Liver (tissue), 9 donors: ENCODE measurements around the gene GALNT10. TPM values are rescaled to one million over a fixed set of nuclear protein-coding genes. Genes with fewer than 3 reads are reported as not detected.

Experiments used
- DNase-seq: peaks from one replicate; pipeline ENCODE4 v3.0.0-alpha.2; 2017; ENCODE audit warnings: low spot score
- H3K27ac ChIP-seq, 2 donors: one replicate each; pipeline ENCODE4 v1.7.0; 2013; ENCODE audit warnings: inconsistent platforms in 2 of 2, low read length in 2 of 2, control low read depth in 1 of 2, low read depth in 1 of 2, mild to moderate bottlenecking in 1 of 2
- H3K27me3 ChIP-seq, 4 donors: one replicate each; pipeline versions ENCODE4 v1.6.1 to v1.7.0; 2013; ENCODE audit warnings: low read length in 3 of 4, inconsistent platforms in 1 of 4, mild to moderate bottlenecking in 1 of 4, moderate library complexity in 1 of 4; ENCODE audit not compliant: control insufficient read depth in 4 of 4, insufficient read depth in 4 of 4
- H3K36me3 ChIP-seq, 4 donors: one replicate each; pipeline versions ENCODE4 v1.6.1 to v1.7.0; 2013; ENCODE audit warnings: low read length in 3 of 4, mild to moderate bottlenecking in 3 of 4, low read depth in 1 of 4, moderate library complexity in 1 of 4; ENCODE audit not compliant: control insufficient read depth in 4 of 4, insufficient read depth in 3 of 4
- H3K4me1 ChIP-seq, 4 donors: one replicate each; pipeline versions ENCODE4 v1.6.1 to v1.7.0; 2013; ENCODE audit warnings: low read length in 3 of 4, mild to moderate bottlenecking in 3 of 4, moderate library complexity in 1 of 4; ENCODE audit not compliant: control insufficient read depth in 4 of 4, insufficient read depth in 4 of 4
- H3K4me3 ChIP-seq, 3 donors: one replicate each; pipeline versions ENCODE4 v1.6.1 to v1.7.0; 2013; ENCODE audit warnings: low read length in 3 of 3, control low read depth in 1 of 3, low read depth in 1 of 3, mild to moderate bottlenecking in 1 of 3
- H3K9ac ChIP-seq, 2 donors: one replicate each; pipeline ENCODE4 v1.7.0; 2013; ENCODE audit warnings: low read length in 2 of 2, mild to moderate bottlenecking in 2 of 2, moderate library complexity in 2 of 2, control low read depth in 1 of 2, low read depth in 1 of 2
- H3K9me3 ChIP-seq, 4 donors: one replicate each; pipeline versions ENCODE4 v1.6.1 to v1.7.0; 2013; ENCODE audit warnings: low read length in 3 of 4; ENCODE audit not compliant: control insufficient read depth in 4 of 4
- ATF3 ChIP-seq: IDR thresholded peaks from 2 replicates; pipeline ENCODE4 v1.6.1; 2016; ENCODE audit warnings: antibody characterized with exemption
- CTCF ChIP-seq: fragments of 150-350 bp; IDR thresholded peaks from 2 replicates; pipeline ENCODE4 v1.5.1; 2017; ENCODE audit warnings: improper control_type of control experiment, low read depth, low read length; ENCODE audit not compliant: missing input control
- EGR1 ChIP-seq, 2 donors: IDR thresholded peaks; 2 replicates each; pipeline ENCODE4 v1.6.1; 2016 to 2018; ENCODE audit warnings: antibody characterized with exemption in 2 of 2, low read depth in 2 of 2
- FOXA1 ChIP-seq: IDR thresholded peaks from 2 replicates; pipeline ENCODE4 v1.6.1; 2016; ENCODE audit warnings: antibody characterized with exemption
- FOXA2 ChIP-seq: IDR thresholded peaks from 2 replicates; pipeline ENCODE4 v1.6.1; 2016; ENCODE audit warnings: antibody characterized with exemption
- GABPA ChIP-seq, 2 donors: IDR thresholded peaks in 1 of 2; conservative IDR thresholded peaks in 1 of 2; 2 replicates each; pipeline ENCODE4 v1.6.1; 2016; ENCODE audit warnings: antibody characterized with exemption in 2 of 2, mild to moderate bottlenecking in 1 of 2, moderate library complexity in 1 of 2
- HNF4A ChIP-seq, 2 donors: conservative IDR thresholded peaks; 2 replicates each; pipeline ENCODE4 v1.6.1; 2016; ENCODE audit warnings: antibody characterized with exemption in 2 of 2, mild to moderate bottlenecking in 2 of 2
- HNF4G ChIP-seq: IDR thresholded peaks from 2 replicates; pipeline ENCODE4 v1.6.1; 2016; ENCODE audit warnings: antibody characterized with exemption
- JUND ChIP-seq, 2 donors: IDR thresholded peaks; 2 replicates each; pipeline ENCODE4 v1.6.1; 2016; ENCODE audit warnings: antibody characterized with exemption in 2 of 2
- NR2F2 ChIP-seq: IDR thresholded peaks from 2 replicates; pipeline ENCODE4 v1.6.1; 2016; ENCODE audit warnings: antibody characterized with exemption
- RAD21 ChIP-seq, 2 donors: IDR thresholded peaks; 2 replicates each; pipeline ENCODE4 v1.6.1; 2016; ENCODE audit warnings: antibody characterized with exemption in 2 of 2, mild to moderate bottlenecking in 2 of 2
- RXRA ChIP-seq, 2 donors: IDR thresholded peaks; 2 replicates each; pipeline ENCODE4 v1.6.1; 2017 to 2018; ENCODE audit warnings: antibody characterized with exemption in 2 of 2, mild to moderate bottlenecking in 1 of 2
- SP1 ChIP-seq: IDR thresholded peaks from 2 replicates; pipeline ENCODE4 v1.6.1; 2018; ENCODE audit warnings: antibody characterized with exemption, mild to moderate bottlenecking
- TAF1 ChIP-seq: conservative IDR thresholded peaks from 2 replicates; pipeline ENCODE4 v1.6.1; 2016; ENCODE audit warnings: antibody characterized with exemption, mild to moderate bottlenecking
- YY1 ChIP-seq: IDR thresholded peaks from 2 replicates; pipeline ENCODE4 v1.6.1; 2016; ENCODE audit warnings: antibody characterized with exemption, mild to moderate bottlenecking
- WGBS: extraction: QIAGEN DNeasy Blood & Tissue Kit; methylation state at CpG from one replicate; pipeline ENCODE4 v1.1.7; 2013; 5-methylcytosine and 5-hydroxymethylcytosine counted together
- polyA plus RNA-seq, 2 donors: library from polyadenylated mRNA; stranded (reverse) in 1 of 2; unstranded in 1 of 2; fragments of 200-250 nt in 1 of 2; fragments of >200 nt in 1 of 2; fragmentation: Nextera tagmentation in 1 of 2; extraction: Ambion mirVana in 1 of 2; gene quantifications; one replicate each; pipeline versions ENCODE4 v1.2.1 to v1.2.3, GENCODE V29; 2013 to 2015
- total RNA-seq, 2 donors: library from RNA; depleted of rRNA; stranded (reverse); fragments of >200 nt; gene quantifications; one replicate each; pipeline ENCODE4 v1.2.3, GENCODE V29; 2014
- TF ChIP-seq, protein P1 (sequence below): IDR thresholded peaks from 2 replicates; pipeline ENCODE4 v1.6.1; 2016; ENCODE audit warnings: antibody characterized with exemption
- donor health status: healthy.
- donor health status: healthy.
- donor health status: healthy.
- donor health status: healthy.
- donor health status: healthy.

GALNT10 gene
- total and polyA plus RNA-seq, 4 donors, result 1.1 to 17.8 (median 5.3) TPM

DNA sequence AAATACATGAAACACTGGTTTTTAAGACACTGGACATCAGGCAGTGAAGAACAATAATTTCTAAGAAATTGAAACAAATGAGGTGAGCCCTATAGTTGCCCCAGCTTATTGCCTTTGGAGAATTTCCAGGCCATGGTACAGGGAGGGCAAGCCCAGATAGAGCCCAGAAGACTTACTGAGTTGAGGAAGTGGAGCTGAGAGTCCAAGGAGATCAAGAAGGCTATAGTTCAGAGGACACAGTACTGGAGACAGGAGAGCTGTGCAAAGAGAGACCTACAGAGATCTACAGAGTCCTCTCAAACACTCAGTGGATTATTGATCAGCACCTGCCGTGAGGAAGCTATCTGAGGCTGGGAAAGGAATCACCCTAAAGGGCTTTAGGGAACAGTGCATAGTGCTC lies 112.6 kb downstream of the GALNT10 start:
- Histone ChIP-seq H3K9ac (no peak overlapping the region), H3K4me1 (no peaks in the 10 kb centered on the region), H3K27me3 (no peaks in the 10 kb centered on the region), H3K27ac (no peak overlapping the region), H3K9me3 (peaks cover 0 to 2% (median 0%) of the 10 kb centered on the region in 4 donors), H3K36me3 (peaks cover 0 to 3% (median 0%) of the 10 kb centered on the region in 4 donors), H3K4me3 (no peak overlapping the region)
- 95% methylated on average over 1 of the region's 1 CpG for WGBS
- no peak for DNase-seq
- no peak for TF ChIP-seq RAD21 (IDR thresholded peaks at IDR 0.05)
- no peak for TF ChIP-seq YY1
- no peak for TF ChIP-seq NR2F2
- no peak for TF ChIP-seq ATF3
- no peak for TF ChIP-seq FOXA1
- TF ChIP-seq HNF4G, result no peak
- TF ChIP-seq CTCF, result no peak
- TF ChIP-seq RXRA (IDR thresholded peaks at IDR 0.05), result no peak
- TF ChIP-seq TAF1, result no peak

- 90% methylated on average over 7 of the region's 7 CpGs for WGBS
- no peaks in the 10 kb centered on the region for H3K27me3 ChIP-seq
- no peaks in the 10 kb centered on the region for H3K4me1 ChIP-seq
- H3K9ac ChIP-seq, result no peak overlapping the region
- H3K4me3 ChIP-seq, result no peak overlapping the region
- H3K36me3 ChIP-seq, result peaks cover 0 to 3% (median 0%) of the 10 kb centered on the region in 4 donors
- H3K9me3 ChIP-seq, result peaks cover 0 to 2% (median 0%) of the 10 kb centered on the region in 4 donors
- DNase-seq, result no peak
- TF ChIP-seq CTCF (no peak), JUND (IDR thresholded peaks at IDR 0.05) (no peak), EGR1 (IDR thresholded peaks at IDR 0.05; ENCODE audit: low read depth in 2 of 2) (no peak), HNF4G (no peak), FOXA1 (no peak), NR2F2 (no peak), RAD21 (IDR thresholded peaks at IDR 0.05) (no peak), FOXA2 (no peak), HNF4A (conservative IDR thresholded peaks at IDR 0.05) (no peak), SP1 (no peak), GABPA (IDR thresholded peaks at IDR 0.05 in 1 of 2, conservative IDR thresholded peaks at IDR 0.05 in 1 of 2) (no peak), TAF1 (no peak), YY1 (no peak), RXRA (IDR thresholded peaks at IDR 0.05) (no peak)
- TF ChIP-seq, protein P1, sequence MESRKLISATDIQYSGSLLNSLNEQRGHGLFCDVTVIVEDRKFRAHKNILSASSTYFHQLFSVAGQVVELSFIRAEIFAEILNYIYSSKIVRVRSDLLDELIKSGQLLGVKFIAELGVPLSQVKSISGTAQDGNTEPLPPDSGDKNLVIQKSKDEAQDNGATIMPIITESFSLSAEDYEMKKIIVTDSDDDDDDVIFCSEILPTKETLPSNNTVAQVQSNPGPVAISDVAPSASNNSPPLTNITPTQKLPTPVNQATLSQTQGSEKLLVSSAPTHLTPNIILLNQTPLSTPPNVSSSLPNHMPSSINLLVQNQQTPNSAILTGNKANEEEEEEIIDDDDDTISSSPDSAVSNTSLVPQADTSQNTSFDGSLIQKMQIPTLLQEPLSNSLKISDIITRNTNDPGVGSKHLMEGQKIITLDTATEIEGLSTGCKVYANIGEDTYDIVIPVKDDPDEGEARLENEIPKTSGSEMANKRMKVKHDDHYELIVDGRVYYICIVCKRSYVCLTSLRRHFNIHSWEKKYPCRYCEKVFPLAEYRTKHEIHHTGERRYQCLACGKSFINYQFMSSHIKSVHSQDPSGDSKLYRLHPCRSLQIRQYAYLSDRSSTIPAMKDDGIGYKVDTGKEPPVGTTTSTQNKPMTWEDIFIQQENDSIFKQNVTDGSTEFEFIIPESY, result no peak
- no peak overlapping the region for H3K27ac ChIP-seq
Observed at GRCh38 chr5:154308443-154309370, 118.2 kb downstream of the GALNT10 start.
